HepG2 (cell line): Measurements from ENCODE around the gene TTC17. TPM values are rescaled to one million over a fixed set of nuclear protein-coding genes. Genes with fewer than 3 reads are reported as not detected.

ENCODE experiments used
- ELF1 ChIP-seq: sonication (generic); formaldehyde crosslinking; IDR thresholded peaks from 2 replicates; pipeline ENCODE4 v1.4.0; 2020; ENCODE audit warnings: missing genetic modification reagents
- ESRRA ChIP-seq: sonication (generic); formaldehyde crosslinking; IDR thresholded peaks from 2 replicates; pipeline ENCODE4 v1.5.1; 2020; ENCODE audit warnings: mild to moderate bottlenecking, low read depth, missing genetic modification reagents
- JUND ChIP-seq: sonication (generic); formaldehyde crosslinking; IDR thresholded peaks from 2 replicates; pipeline ENCODE4 v1.8.0; 2022; ENCODE audit warnings: mild to moderate bottlenecking, missing genetic modification reagents
- KDM4B ChIP-seq: sonication (generic); formaldehyde crosslinking; IDR thresholded peaks from 2 replicates; pipeline ENCODE4 v1.4.0; 2020; ENCODE audit warnings: missing genetic modification reagents
- NAIF1 ChIP-seq: sonication (generic); formaldehyde crosslinking; IDR thresholded peaks from 2 replicates; pipeline ENCODE4 v1.5.0; 2020; ENCODE audit warnings: mild to moderate bottlenecking, missing genetic modification reagents, borderline replicate concordance
- NFE2L1 ChIP-seq: sonication (generic); formaldehyde crosslinking; IDR thresholded peaks from 2 replicates; pipeline ENCODE4 v1.4.0; 2020; ENCODE audit warnings: missing genetic modification reagents, mild to moderate bottlenecking, borderline replicate concordance
- NRL ChIP-seq: sonication (generic); formaldehyde crosslinking; IDR thresholded peaks from 2 replicates; pipeline ENCODE4 v1.5.0; 2020; ENCODE audit warnings: missing genetic modification reagents, mild to moderate bottlenecking, moderate library complexity, borderline replicate concordance
- RNF219 ChIP-seq: sonication (generic); formaldehyde crosslinking; IDR thresholded peaks from 2 replicates; pipeline ENCODE4 v1.5.0; 2020; ENCODE audit warnings: mild to moderate bottlenecking, missing genetic modification reagents
- SKIL ChIP-seq: sonication (generic); formaldehyde crosslinking; IDR thresholded peaks from 2 replicates; pipeline ENCODE4 v1.8.0; 2022; ENCODE audit warnings: missing genetic modification reagents, mild to moderate bottlenecking, moderate library complexity, borderline replicate concordance
- TBX2 ChIP-seq: sonication (generic); formaldehyde crosslinking; IDR thresholded peaks from 2 replicates; pipeline ENCODE4 v1.5.0; 2020; ENCODE audit warnings: missing genetic modification reagents, mild to moderate bottlenecking, borderline replicate concordance
- THAP11 ChIP-seq: IDR thresholded peaks from 2 replicates; pipeline ENCODE4 v1.6.1; 2016; ENCODE audit warnings: missing biosample characterization, missing genetic modification reagents
- THAP8 ChIP-seq: sonication (generic); formaldehyde crosslinking; IDR thresholded peaks from 2 replicates; pipeline ENCODE4 v1.5.1; 2020; ENCODE audit warnings: missing genetic modification reagents, mild to moderate bottlenecking, borderline replicate concordance
- YEATS2 ChIP-seq: sonication (generic); formaldehyde crosslinking; IDR thresholded peaks from 2 replicates; pipeline ENCODE4 v1.4.0; 2020; ENCODE audit warnings: missing genetic modification reagents, borderline replicate concordance
- ZFP41 ChIP-seq: sonication (generic); formaldehyde crosslinking; IDR thresholded peaks from 2 replicates; pipeline ENCODE4 v1.4.0; 2020; ENCODE audit warnings: mild to moderate bottlenecking, missing genetic modification reagents, borderline replicate concordance
- ZNF543 ChIP-seq: sonication (generic); formaldehyde crosslinking; IDR thresholded peaks from 2 replicates; pipeline ENCODE4 v1.4.0; 2020; ENCODE audit warnings: mild to moderate bottlenecking, missing genetic modification reagents
- ZNF557 ChIP-seq: sonication (generic); formaldehyde crosslinking; IDR thresholded peaks from 2 replicates; pipeline ENCODE4 v1.4.0; 2020; ENCODE audit warnings: missing genetic modification reagents
- ZNF572 ChIP-seq: sonication (generic); formaldehyde crosslinking; IDR thresholded peaks from 2 replicates; pipeline ENCODE4 v1.5.1; 2020; ENCODE audit warnings: mild to moderate bottlenecking, missing genetic modification reagents
- polyA plus RNA-seq, 8 experiments: library from polyadenylated mRNA; depleted of rRNA in 3 of 8; stranded (reverse) in 7 of 8; unstranded in 1 of 8; fragments of >200 nt; fragmentation: Illumina TruSeq in 4 of 8; extraction: Trizol in 4 of 8; gene quantifications; 2 replicates each; pipeline versions ENCODE4 v1.2.1 to v1.2.3, GENCODE V29; 2011 to 2016; ENCODE audit warnings: low read depth in 4 of 8, missing spikeins in 1 of 8, mixed read lengths in 1 of 8; ENCODE audit not compliant: insufficient read depth in 1 of 8
- total RNA-seq, 5 experiments: library from RNA; depleted of rRNA; stranded (reverse); fragments of >200 nt; fragmentation: Illumina TruSeq; extraction: Trizol; gene quantifications; 2 replicates each; pipeline ENCODE4 v1.2.3, GENCODE V29; 2016; ENCODE audit warnings: low read depth in 1 of 5
- TF ChIP-seq, protein P1 (sequence below): sonication (generic); formaldehyde crosslinking; IDR thresholded peaks from 2 replicates; pipeline ENCODE4 v1.8.1; 2023; ENCODE audit warnings: missing genetic modification reagents, mild to moderate bottlenecking, borderline replicate concordance
- TF ChIP-seq, protein P2 (sequence below): sonication (generic); formaldehyde crosslinking; IDR thresholded peaks from 2 replicates; pipeline ENCODE4 v1.5.0; 2020; ENCODE audit warnings: missing genetic modification reagents
- TF ChIP-seq, protein P3 (sequence below): IDR thresholded peaks from 2 replicates; pipeline ENCODE4 v1.6.1; 2016

The TTC17 gene
- total and polyA plus RNA-seq, 2 of the 13 experiments (the other 11 are each of a cell fraction or from before 2014, with no cell fraction given): 55.9 to 99.7 TPM

GRCh38 chr11:43358801-43359421, at the start of gene TTC17 (continued):
- TF ChIP-seq NAIF1 (CRISPR knock-in tag) (no peak), ZNF543 (peak; percentile 94), RNF219 (CRISPR knock-in tag) (no peak), ZFP41 (CRISPR knock-in tag) (no peak), NFE2L1 (CRISPR knock-in tag) (no peak), YEATS2 (peak; percentile 86; the same call in 1 of the 2 replicates), THAP8 (0 out of 2 replicates have a peak, but pooled peaks have one; percentile 27), ELF1 (peak; percentile 90), NRL (CRISPR knock-in tag) (peak; percentile 94), TBX2 (peak; percentile 91; the same call in 1 of the 2 replicates), THAP11 (peak; percentile 93), ZNF557 (CRISPR knock-in tag) (no peak), KDM4B (CRISPR knock-in tag) (peak; percentile 45; the same call in 1 of the 2 replicates), SKIL (CRISPR knock-in tag) (no peak), ESRRA (0 out of 2 replicates have a peak, but pooled peaks have one; percentile 53), ZNF572 (CRISPR knock-in tag) (no peak), JUND (no peak)
- TF ChIP-seq, protein P1, sequence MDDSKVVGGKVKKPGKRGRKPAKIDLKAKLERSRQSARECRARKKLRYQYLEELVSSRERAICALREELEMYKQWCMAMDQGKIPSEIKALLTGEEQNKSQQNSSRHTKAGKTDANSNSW (CRISPR knock-in tag): no peak
- TF ChIP-seq, protein P2, sequence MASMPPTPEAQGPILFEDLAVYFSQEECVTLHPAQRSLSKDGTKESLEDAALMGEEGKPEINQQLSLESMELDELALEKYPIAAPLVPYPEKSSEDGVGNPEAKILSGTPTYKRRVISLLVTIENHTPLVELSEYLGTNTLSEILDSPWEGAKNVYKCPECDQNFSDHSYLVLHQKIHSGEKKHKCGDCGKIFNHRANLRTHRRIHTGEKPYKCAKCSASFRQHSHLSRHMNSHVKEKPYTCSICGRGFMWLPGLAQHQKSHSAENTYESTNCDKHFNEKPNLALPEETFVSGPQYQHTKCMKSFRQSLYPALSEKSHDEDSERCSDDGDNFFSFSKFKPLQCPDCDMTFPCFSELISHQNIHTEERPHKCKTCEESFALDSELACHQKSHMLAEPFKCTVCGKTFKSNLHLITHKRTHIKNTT (CRISPR knock-in tag): no peak
- TF ChIP-seq, protein P3, sequence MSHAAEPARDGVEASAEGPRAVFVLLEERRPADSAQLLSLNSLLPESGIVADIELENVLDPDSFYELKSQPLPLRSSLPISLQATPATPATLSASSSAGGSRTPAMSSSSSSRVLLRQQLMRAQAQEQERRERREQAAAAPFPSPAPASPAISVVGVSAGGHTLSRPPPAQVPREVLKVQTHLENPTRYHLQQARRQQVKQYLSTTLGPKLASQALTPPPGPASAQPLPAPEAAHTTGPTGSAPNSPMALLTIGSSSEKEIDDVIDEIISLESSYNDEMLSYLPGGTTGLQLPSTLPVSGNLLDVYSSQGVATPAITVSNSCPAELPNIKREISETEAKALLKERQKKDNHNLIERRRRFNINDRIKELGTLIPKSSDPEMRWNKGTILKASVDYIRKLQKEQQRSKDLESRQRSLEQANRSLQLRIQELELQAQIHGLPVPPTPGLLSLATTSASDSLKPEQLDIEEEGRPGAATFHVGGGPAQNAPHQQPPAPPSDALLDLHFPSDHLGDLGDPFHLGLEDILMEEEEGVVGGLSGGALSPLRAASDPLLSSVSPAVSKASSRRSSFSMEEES (CRISPR knock-in tag): peak; percentile 38
